NCI-H2107 treated with DMSO at 0.1 percent for 48 hours (cell line): ENCODE results near the gene LPP.

Experiments
- DNase-seq: peaks from one replicate; lab custom pipeline; 2025; ENCODE audit not compliant: unreplicated experiment; lab: John Stamatoyannopoulos, UW

Gene LPP

DNA sequence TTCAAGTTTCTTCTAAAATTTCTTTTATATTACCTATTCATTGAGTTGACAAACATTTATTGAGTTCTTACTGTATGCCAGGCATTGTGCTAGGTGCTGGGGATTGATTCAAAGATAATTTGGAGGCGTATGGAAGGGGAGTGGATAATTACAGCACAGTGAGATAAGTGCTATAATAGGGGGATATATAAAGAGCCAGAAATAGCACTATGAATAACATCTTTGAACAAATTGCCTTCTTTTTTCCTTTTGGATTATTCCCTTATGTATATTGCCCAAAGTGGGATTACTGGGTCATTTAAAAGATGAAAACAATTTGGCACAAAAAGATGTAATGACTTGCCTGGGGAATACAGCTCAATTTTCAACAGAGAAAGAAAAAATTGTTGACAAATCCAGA lies 64.6 kb downstream of the LPP start:
- no peak for DNase-seq

DNA sequence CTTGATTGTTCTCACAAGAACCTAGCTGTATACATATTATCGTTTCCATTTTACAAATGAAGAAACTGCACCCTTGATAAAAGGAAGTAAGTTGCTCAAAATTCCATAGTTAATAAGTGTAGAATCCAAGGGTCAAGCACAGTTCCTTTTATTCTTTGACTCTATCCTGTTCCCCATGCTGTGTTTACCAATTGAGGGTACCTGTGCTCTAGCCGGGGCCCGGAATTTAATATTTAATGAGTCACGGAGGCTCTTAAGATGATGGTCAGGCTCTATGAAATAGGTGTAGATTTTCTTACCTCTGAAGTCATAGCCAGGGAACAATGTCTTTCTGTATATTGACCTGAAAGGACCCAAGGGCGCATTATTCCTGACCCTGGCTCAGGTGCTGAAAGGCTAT lies 65.2 kb downstream of the LPP start:
- DNase-seq, result no peak

DNA sequence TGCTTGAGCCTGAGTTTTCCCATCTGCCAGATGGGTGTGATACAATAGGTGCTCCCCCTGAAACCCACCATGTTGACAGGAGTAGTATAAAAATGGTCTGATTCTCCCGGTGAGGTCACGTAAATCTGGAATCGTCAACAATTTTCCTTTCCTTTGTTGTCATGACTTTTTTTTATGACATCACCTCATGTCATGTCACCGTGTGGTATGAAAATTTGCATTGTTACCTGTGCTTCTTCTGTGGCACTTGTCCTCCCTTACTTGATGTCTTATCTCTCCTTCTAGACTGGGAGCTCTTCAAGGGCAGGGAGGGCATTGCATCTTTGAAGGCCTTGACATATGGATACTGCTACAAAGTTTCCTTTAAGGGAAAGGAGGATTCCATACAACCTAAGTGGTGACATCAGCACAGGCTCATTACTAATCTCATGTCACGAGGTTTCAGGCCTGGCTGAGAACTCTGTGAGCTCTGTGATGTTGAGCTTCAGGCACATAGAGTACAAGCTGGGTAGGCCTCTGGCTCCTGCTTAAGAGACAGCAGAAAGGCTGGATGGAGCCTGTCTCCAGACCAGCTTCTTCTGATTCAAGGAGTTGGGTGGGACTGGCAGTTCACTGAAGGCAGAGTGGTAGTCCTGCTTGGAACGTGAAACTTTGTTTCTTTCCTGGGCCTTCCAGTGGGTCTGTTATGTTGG lies 66.3 kb downstream of the LPP start:
- no peak for DNase-seq

GRCh38 chr3:188220988-188221818 lies 67.2 kb downstream of the LPP start:
- no peak for DNase-seq

- no peak for DNase-seq
Measured at GRCh38 chr3:188223936-188224335, 70.0 kb downstream of the LPP start.

DNA sequence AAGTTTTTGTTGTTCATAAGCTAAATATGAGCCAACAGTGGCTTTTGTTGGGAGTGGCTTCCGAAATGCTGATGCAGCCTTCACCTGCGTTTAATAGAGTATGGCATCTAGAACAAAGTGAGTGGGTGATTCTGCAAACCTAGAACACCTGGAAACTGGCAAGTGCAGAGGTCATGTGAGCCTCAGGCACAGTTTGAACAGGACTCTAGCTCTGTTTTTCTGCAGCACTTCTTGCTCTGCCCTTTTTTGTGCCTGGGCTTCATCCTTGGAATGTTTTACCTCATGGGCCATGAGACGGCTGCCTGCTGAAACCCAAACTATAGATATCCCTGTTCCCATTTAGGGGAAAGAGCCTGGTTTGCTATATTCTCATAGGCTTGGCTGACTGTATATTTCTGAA lies 73.5 kb downstream of the LPP start:
- DNase-seq, result no peak

DNA sequence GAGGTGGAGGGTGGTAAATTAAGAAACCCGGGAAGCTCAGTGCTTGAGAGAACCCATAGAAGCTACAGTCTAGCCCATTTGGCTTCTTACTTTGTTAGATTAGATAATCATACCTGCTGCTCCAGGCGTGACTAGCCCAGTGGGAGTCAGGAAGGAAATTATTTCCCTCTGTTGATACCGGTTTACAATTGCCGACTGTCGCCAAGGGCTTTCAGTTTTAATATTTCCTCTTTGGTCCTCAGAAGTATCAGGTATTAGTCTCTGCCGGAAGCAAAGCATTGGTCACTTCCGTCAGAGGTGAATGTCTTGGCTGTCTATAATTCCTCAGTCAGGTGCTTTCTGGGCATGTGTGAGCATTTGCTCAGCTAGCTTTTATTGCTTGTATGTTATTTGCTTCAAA lies 75.2 kb downstream of the LPP start:
- DNase-seq, result no peak

DNA sequence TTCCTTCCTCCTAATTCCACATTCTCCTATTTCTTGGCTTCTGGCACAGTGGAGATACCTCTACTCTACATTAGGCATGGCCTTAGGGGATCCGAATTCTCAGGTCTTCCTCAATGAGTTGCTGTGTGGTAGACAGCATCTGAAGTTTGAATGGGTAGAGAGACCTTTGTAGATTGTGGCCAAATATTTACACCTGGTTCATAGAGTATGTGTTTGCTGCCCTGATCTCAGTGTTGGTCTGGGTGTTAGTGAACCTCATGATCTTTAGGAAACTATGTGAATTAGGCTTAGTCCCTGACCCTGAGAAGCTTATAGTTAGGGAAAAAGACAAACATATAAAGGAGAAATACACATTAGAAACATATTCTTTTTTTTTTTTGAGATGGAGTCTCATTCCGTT lies 75.8 kb downstream of the LPP start:
- no peak for DNase-seq

DNA sequence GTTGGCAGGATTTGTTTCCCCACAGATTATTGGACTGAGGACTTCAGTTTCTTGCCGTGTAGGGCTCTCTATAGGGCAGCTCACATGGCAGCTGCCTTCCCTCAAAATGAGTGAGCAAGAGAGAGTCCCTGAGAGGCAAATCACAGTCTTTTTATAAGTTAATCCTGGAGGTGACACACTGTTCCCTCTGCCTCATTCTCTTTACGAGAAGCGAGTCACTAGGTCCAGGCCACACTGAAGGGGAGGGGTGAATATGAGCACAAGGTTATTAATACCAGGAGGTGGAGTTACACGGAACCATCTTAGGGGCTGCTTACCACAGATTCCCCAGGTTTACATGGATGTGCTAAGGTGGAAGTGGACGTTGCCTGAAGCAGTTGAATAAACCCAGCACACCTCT lies 77.0 kb downstream of the LPP start:
- no peak for DNase-seq

- DNase-seq, result no peak
Measured at GRCh38 chr3:188231456-188231855, 77.5 kb downstream of the LPP start.

- no peak for DNase-seq
Measured at GRCh38 chr3:188232656-188233055, 78.7 kb downstream of the LPP start.

DNA sequence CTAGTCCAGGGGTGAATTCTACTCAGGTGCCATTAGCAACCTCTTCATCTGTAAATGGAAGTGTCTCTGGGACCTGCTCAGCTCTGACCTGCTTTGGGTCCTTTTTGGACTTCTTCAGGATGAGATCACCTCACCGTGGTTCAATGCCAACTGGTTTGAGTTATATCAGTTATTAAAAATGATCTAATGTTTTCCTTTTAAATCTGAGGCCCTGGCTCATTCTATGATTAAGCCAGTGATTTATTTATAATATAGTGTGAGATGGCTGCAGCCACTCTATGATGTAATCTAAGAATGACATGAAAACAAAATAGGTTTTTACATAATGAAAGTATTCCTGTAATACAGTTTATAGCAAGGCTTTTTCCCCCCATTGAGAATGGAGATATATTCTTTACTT lies 79.4 kb downstream of the LPP start:
- DNase-seq, result no peak

- no peak for DNase-seq
Measured at GRCh38 chr3:188234132-188234531, 80.2 kb downstream of the LPP start.

- no peak for DNase-seq
Measured at GRCh38 chr3:188236271-188236670, 82.3 kb downstream of the LPP start.

- DNase-seq, result no peak
Measured at GRCh38 chr3:188239035-188239434, 85.1 kb downstream of the LPP start.

DNA sequence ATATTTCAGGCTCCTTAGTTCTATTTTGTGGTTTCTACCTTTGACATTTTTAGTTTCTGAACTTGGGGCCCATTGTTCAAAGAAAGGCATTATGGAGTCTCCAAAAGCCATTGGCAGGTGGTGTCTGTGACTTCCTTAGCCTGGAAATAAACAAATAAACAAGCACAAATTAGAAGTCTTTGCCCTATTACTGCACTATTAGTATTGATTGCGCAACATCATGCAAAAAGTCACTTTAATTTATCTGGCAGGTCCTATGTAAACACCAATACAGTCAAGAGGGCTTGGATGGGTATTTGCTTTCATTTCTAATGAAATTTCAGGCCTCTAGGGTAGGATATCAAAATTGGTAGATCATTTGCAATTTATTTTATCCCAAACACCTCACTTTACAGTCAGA lies 85.6 kb downstream of the LPP start:
- DNase-seq, result no peak

GRCh38 chr3:188240189-188240981 lies 86.4 kb downstream of the LPP start:
- DNase-seq, result no peak

- no peak for DNase-seq
Measured at GRCh38 chr3:188241072-188241471, 87.1 kb downstream of the LPP start.

- no peak for DNase-seq
Measured at GRCh38 chr3:188241883-188242282, 87.9 kb downstream of the LPP start.

GRCh38 chr3:188242436-188243123 lies 88.6 kb downstream of the LPP start:
- DNase-seq, result no peak

GRCh38 chr3:188243124-188243795 lies 89.3 kb downstream of the LPP start:
- DNase-seq, result no peak
